ENCODE data around the gene TMIE. TPM values are rescaled to one million over a fixed set of nuclear protein-coding genes. Genes with fewer than 3 reads are reported as not detected.
"Not testable (repeated sequence)": the region's sequence is repeated elsewhere in the genome, so short reads cannot be mapped to it uniquely, and the experiment has no call there.

TMIE gene
- total RNA-seq, 4 donors from 2014 or later: 0.41 to 2.1 (median 1.6) TPM; not detected in 1

DNA sequence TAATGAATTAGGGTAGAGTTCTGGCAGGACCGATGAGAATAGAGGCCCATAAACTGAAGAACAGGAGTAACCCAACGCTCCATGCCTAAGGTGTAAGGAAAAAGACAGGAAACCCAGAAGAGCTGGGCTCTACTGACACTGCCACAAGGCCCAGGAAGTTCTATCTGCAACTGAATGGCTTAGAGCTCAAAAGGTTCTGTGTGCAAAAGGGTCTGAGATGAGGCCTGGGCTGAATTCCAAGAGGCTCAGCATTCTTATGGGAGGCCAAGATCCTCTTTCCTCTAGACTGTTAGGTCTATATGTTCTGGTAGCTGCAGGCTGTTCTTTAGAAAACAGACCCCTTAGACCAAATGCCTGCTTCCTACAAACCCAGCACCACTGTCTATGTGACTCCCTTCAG, 47.0 kb downstream of the TMIE start:
- Histone ChIP-seq H3K9me3 (no peaks in the 10 kb centered on the region), H3K4me3 (no peak overlapping the region), H3K27me3 (no peaks in the 10 kb centered on the region), H3K27ac (no peak overlapping the region), H3K36me3 (no peaks in the 10 kb centered on the region), H3K4me1 (no peaks in the 10 kb centered on the region)
- no peak for DNase-seq
- TF ChIP-seq POLR2A (IDR thresholded peaks at IDR 0.05): no peak
- TF ChIP-seq, protein P1, sequence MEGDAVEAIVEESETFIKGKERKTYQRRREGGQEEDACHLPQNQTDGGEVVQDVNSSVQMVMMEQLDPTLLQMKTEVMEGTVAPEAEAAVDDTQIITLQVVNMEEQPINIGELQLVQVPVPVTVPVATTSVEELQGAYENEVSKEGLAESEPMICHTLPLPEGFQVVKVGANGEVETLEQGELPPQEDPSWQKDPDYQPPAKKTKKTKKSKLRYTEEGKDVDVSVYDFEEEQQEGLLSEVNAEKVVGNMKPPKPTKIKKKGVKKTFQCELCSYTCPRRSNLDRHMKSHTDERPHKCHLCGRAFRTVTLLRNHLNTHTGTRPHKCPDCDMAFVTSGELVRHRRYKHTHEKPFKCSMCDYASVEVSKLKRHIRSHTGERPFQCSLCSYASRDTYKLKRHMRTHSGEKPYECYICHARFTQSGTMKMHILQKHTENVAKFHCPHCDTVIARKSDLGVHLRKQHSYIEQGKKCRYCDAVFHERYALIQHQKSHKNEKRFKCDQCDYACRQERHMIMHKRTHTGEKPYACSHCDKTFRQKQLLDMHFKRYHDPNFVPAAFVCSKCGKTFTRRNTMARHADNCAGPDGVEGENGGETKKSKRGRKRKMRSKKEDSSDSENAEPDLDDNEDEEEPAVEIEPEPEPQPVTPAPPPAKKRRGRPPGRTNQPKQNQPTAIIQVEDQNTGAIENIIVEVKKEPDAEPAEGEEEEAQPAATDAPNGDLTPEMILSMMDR (IDR thresholded peaks at IDR 0.05): no peak
- intact Hi-C loops (cut with DNase I; ENCODE audit: low total_unique reads): no loop called here

GRCh38 chr3:46749129-46749528, 47.9 kb downstream of the TMIE start:
- no peaks in the 10 kb centered on the region for H3K9me3 ChIP-seq
- H3K27me3 ChIP-seq: no peaks in the 10 kb centered on the region
- no peak overlapping the region for H3K27ac ChIP-seq
- H3K36me3 ChIP-seq: no peaks in the 10 kb centered on the region
- intact Hi-C loops (cut with DNase I; ENCODE audit: low total_unique reads): no loop called here
- H3K4me1 ChIP-seq: no peaks in the 10 kb centered on the region
- TF ChIP-seq, protein P1 (IDR thresholded peaks at IDR 0.05): no peak
- TF ChIP-seq POLR2A (IDR thresholded peaks at IDR 0.05): no peak
- H3K4me3 ChIP-seq: no peak overlapping the region
- no peak for DNase-seq

- no peaks in the 10 kb centered on the region for H3K9me3 ChIP-seq
- no peaks in the 10 kb centered on the region for H3K4me1 ChIP-seq
- H3K36me3 ChIP-seq: no peaks in the 10 kb centered on the region
- H3K27me3 ChIP-seq: no peaks in the 10 kb centered on the region
- H3K4me3 ChIP-seq: no peak overlapping the region
- intact Hi-C loops (cut with DNase I; ENCODE audit: low total_unique reads): no loop called here
- no peak for DNase-seq
- no peak overlapping the region for H3K27ac ChIP-seq
- TF ChIP-seq, protein P1 (IDR thresholded peaks at IDR 0.05): no peak
- TF ChIP-seq POLR2A (IDR thresholded peaks at IDR 0.05): no peak
Measured at GRCh38 chr3:46750555-46751038, 49.4 kb downstream of the TMIE start.

DNA sequence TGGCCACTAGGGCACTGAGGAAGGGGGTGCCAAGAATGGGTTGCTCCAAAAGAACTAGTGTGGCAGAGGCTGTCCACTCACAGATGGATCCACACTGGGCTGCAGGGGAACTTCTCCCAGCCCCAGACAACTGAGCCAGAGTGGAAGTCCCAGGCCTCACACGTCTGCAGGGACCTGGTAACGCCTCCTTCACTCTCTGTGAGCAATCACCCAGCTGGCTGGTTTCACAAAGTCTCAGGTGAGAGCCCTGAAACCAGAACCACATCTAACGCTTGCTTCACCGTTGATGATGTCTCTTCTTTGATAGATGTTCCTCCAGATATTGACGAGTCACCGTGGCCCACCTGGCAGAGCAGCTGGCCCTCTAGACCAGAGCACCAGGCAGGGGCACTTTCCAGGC, 51.9 kb downstream of the TMIE start:
- H3K4me3 ChIP-seq; intact Hi-C loops (cut with DNase I; ENCODE audit: low total_unique reads); DNase-seq; H3K36me3 ChIP-seq; H3K4me1 ChIP-seq; H3K27me3 ChIP-seq; H3K9me3 ChIP-seq; H3K27ac ChIP-seq: not testable (repeated sequence)

- no peak overlapping the region for H3K27ac ChIP-seq
- TF ChIP-seq POLR2A (IDR thresholded peaks at IDR 0.05): no peak
- TF ChIP-seq, protein P1 (IDR thresholded peaks at IDR 0.05): no peak
- H3K4me3 ChIP-seq: no peak overlapping the region
- H3K4me1 ChIP-seq: no peaks in the 10 kb centered on the region
- no peaks in the 10 kb centered on the region for H3K36me3 ChIP-seq
- DNase-seq: no peak
- H3K9me3 ChIP-seq: no peaks in the 10 kb centered on the region
- H3K27me3 ChIP-seq: no peaks in the 10 kb centered on the region
- intact Hi-C loops (cut with DNase I; ENCODE audit: low total_unique reads): no loop called here
Measured at GRCh38 chr3:46755646-46756045, 54.5 kb downstream of the TMIE start.

DNA sequence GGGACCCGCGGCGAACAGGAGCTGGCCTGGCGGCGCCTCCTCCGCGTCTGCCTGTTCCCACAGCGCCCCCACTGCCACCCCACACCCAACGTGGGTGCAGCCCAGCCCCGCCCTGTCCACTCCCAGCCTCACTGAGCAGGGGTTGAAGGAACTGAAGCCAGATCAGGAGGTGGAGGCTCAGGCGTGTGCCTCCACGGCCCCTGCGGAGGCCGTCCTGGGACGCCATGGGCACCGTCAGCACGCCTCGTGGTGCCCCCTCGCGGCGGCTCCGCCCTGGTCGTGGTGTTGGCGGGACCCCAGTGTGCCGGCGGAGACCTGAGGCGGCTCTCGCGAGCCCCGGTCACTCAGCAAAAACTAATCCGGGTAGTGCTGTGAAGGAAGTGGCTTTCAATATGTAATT, 55.5 kb downstream of the TMIE start:
- Histone ChIP-seq H3K9me3 (no peaks in the 10 kb centered on the region), H3K27ac (no peak overlapping the region), H3K27me3 (no peaks in the 10 kb centered on the region), H3K36me3 (no peaks in the 10 kb centered on the region), H3K4me1 (no peaks in the 10 kb centered on the region), H3K4me3 (no peak overlapping the region)
- intact Hi-C loops (cut with DNase I; ENCODE audit: low total_unique reads): no loop called here
- no peak for DNase-seq
- no peak for TF ChIP-seq POLR2A (IDR thresholded peaks at IDR 0.05)
- TF ChIP-seq, protein P1 (IDR thresholded peaks at IDR 0.05): no peak

All from uterus (tissue), 4 donors.